SK-N-SH treated with all-trans-retinoic acid at 6 μM for 48 hours (cell line): ENCODE results near the gene HK3.

Experiments
- BACH2 ChIP-seq: fragments of 250-450 bp; sonication (Bioruptor Pico); IDR thresholded peaks from 2 replicates; pipeline ENCODE4 v1.9.0; 2021; ENCODE audit warnings: mild to moderate bottlenecking, borderline replicate concordance
- CSDC2 ChIP-seq: fragments of 250-450 bp; sonication (Bioruptor Pico); IDR thresholded peaks from 2 replicates; pipeline ENCODE4 v1.5.0; 2020; ENCODE audit warnings: mild to moderate bottlenecking, moderate library complexity
- CSRNP3 ChIP-seq: fragments of 250-450 bp; sonication (Bioruptor Pico); IDR thresholded peaks from 2 replicates; pipeline ENCODE4 v1.5.1; 2021; ENCODE audit warnings: mild to moderate bottlenecking, moderate library complexity
- OSR1 ChIP-seq: fragments of 250-450 bp; sonication (Bioruptor Pico); IDR thresholded peaks from 2 replicates; pipeline ENCODE4 v1.8.0; 2022; ENCODE audit warnings: moderate library complexity, mild to moderate bottlenecking, inconsistent platforms
- POU6F1 ChIP-seq: fragments of 250-450 bp; sonication (Bioruptor Pico); IDR thresholded peaks from 2 replicates; pipeline ENCODE4 v1.8.0; 2021; ENCODE audit warnings: low read depth, mild to moderate bottlenecking, moderate library complexity, borderline replicate concordance
- PPARA ChIP-seq: fragments of 250-450 bp; sonication (Bioruptor Pico); IDR thresholded peaks from 2 replicates; pipeline ENCODE4 v1.5.0; 2020; ENCODE audit warnings: mild to moderate bottlenecking, borderline replicate concordance
- RARB ChIP-seq: fragments of 250-450 bp; sonication (Bioruptor Pico); IDR thresholded peaks from 2 replicates; pipeline ENCODE4 v1.8.0; 2021; ENCODE audit warnings: mild to moderate bottlenecking, moderate library complexity
- SNAI2 ChIP-seq: fragments of 250-450 bp; sonication (Bioruptor Pico); IDR thresholded peaks from 2 replicates; pipeline ENCODE4 v1.5.0; 2020; ENCODE audit warnings: mild to moderate bottlenecking, moderate library complexity
- ZC3H10 ChIP-seq: fragments of 250-450 bp; sonication (Bioruptor Pico); IDR thresholded peaks from 2 replicates; pipeline ENCODE4 v1.5.1; 2021; ENCODE audit warnings: mild to moderate bottlenecking, moderate library complexity
- ZFP3 ChIP-seq: fragments of 250-450 bp; sonication (Bioruptor Pico); IDR thresholded peaks from 2 replicates; pipeline ENCODE4 v1.5.0; 2020; ENCODE audit warnings: mild to moderate bottlenecking, moderate library complexity
- ZNF70 ChIP-seq: fragments of 450-650 bp; formaldehyde crosslinking; IDR thresholded peaks from 2 replicates; pipeline ENCODE4 v1.5.0; 2020; ENCODE audit warnings: mild to moderate bottlenecking, moderate library complexity
- ZNF8 ChIP-seq: fragments of 450-650 bp; formaldehyde crosslinking; IDR thresholded peaks from 2 replicates; pipeline ENCODE4 v1.5.0; 2020; ENCODE audit warnings: mild to moderate bottlenecking, moderate library complexity
- TF ChIP-seq, protein P1 (sequence below): fragments of 250-450 bp; sonication (Bioruptor Pico); IDR thresholded peaks from 2 replicates; pipeline ENCODE4 v1.5.0; 2020; ENCODE audit warnings: mild to moderate bottlenecking, moderate library complexity
- TF ChIP-seq, protein P2 (sequence below): fragments of 250-450 bp; sonication (Bioruptor Pico); IDR thresholded peaks from 2 replicates; pipeline ENCODE4 v1.8.0; 2020; ENCODE audit warnings: mild to moderate bottlenecking, moderate library complexity, borderline replicate concordance

DNA sequence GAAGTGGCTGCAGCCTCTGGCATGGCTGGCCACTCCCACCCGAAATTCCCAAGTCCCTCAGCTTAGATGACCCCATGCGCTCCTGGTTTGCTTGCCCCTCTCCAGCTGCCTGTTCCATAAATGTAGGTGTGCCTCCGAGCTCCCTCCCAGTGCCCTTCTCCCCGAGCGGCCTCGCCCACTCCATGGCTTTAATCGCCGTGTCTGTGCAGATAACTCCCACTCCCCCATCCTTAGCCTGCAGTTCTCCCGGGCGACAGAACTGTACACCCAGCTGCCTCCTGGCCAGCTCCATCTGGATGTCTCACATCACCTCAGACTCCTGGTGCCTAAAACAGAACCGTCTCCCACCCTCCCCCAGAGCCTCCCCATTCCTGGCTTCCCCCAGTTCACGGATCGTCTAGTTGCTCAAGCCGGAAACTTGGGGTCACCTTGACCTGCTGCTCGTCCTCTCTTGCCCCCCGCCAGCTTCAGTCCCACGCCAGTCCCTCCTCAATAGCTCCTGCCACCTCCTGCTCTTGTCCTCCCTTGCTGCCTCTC is 24.1 kb downstream of the HK3 start:
- TF ChIP-seq ZNF70 (CRISPR knock-in tag) = no peak
- TF ChIP-seq, protein P1, sequence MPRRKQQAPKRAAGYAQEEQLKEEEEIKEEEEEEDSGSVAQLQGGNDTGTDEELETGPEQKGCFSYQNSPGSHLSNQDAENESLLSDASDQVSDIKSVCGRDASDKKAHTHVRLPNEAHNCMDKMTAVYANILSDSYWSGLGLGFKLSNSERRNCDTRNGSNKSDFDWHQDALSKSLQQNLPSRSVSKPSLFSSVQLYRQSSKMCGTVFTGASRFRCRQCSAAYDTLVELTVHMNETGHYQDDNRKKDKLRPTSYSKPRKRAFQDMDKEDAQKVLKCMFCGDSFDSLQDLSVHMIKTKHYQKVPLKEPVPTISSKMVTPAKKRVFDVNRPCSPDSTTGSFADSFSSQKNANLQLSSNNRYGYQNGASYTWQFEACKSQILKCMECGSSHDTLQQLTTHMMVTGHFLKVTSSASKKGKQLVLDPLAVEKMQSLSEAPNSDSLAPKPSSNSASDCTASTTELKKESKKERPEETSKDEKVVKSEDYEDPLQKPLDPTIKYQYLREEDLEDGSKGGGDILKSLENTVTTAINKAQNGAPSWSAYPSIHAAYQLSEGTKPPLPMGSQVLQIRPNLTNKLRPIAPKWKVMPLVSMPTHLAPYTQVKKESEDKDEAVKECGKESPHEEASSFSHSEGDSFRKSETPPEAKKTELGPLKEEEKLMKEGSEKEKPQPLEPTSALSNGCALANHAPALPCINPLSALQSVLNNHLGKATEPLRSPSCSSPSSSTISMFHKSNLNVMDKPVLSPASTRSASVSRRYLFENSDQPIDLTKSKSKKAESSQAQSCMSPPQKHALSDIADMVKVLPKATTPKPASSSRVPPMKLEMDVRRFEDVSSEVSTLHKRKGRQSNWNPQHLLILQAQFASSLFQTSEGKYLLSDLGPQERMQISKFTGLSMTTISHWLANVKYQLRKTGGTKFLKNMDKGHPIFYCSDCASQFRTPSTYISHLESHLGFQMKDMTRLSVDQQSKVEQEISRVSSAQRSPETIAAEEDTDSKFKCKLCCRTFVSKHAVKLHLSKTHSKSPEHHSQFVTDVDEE = no peak
- TF ChIP-seq, protein P2, sequence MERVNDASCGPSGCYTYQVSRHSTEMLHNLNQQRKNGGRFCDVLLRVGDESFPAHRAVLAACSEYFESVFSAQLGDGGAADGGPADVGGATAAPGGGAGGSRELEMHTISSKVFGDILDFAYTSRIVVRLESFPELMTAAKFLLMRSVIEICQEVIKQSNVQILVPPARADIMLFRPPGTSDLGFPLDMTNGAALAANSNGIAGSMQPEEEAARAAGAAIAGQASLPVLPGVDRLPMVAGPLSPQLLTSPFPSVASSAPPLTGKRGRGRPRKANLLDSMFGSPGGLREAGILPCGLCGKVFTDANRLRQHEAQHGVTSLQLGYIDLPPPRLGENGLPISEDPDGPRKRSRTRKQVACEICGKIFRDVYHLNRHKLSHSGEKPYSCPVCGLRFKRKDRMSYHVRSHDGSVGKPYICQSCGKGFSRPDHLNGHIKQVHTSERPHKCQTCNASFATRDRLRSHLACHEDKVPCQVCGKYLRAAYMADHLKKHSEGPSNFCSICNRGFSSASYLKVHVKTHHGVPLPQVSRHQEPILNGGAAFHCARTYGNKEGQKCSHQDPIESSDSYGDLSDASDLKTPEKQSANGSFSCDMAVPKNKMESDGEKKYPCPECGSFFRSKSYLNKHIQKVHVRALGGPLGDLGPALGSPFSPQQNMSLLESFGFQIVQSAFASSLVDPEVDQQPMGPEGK (CRISPR knock-in tag) = no peak
- TF ChIP-seq CSDC2 (CRISPR knock-in tag) = no peak
- TF ChIP-seq RARB (CRISPR knock-in tag) = no peak
- no peak for TF ChIP-seq BACH2
- no peak for TF ChIP-seq ZFP3 (CRISPR knock-in tag)
- TF ChIP-seq ZC3H10 = no peak
- TF ChIP-seq OSR1 (CRISPR knock-in tag) = no peak
- no peak for TF ChIP-seq SNAI2 (CRISPR knock-in tag)
- no peak for TF ChIP-seq POU6F1 (CRISPR knock-in tag)
- TF ChIP-seq ZNF8 (CRISPR knock-in tag) = no peak
- TF ChIP-seq CSRNP3 (CRISPR knock-in tag) = no peak
- no peak for TF ChIP-seq PPARA (CRISPR knock-in tag)
